ENCODE measurements around the gene PPP1R14B. TPM values are rescaled to one million over a fixed set of nuclear protein-coding genes. Genes with fewer than 3 reads are reported as not detected.

The PPP1R14B gene
- total RNA-seq, 1 experiment from 2014 or later = 413 TPM

- DNase-seq (ENCODE audit: low read depth) = peak; percentile 81
- in situ Hi-C loops (cut with HindIII; ENCODE audit: low pct_unique_long_range_greater_than_20kb, low sequenced_read_pairs) = no loop called here
These were observed 37.6 kb upstream of the PPP1R14B start, which contains the start of gene BAD for GRCh38 chr11:64284048-64284961. TSS of gene BAD (minus strand) at chr11:64284665. CDS start at chr11:64284368, 297 bp downstream.

GRCh38 chr11:64283092-64283491 is 36.3 kb upstream of the PPP1R14B start:
- no peak for DNase-seq (ENCODE audit: low read depth)
- in situ Hi-C loops (cut with HindIII; ENCODE audit: low pct_unique_long_range_greater_than_20kb, low sequenced_read_pairs) = no loop called here

- in situ Hi-C loops (cut with HindIII; ENCODE audit: low pct_unique_long_range_greater_than_20kb, low sequenced_read_pairs) = no loop called here
- no peak for DNase-seq (ENCODE audit: low read depth)
These were observed 35.4 kb upstream of the PPP1R14B start for GRCh38 chr11:64281957-64282770.

GRCh38 chr11:64278576-64279190 is 31.9 kb upstream of the PPP1R14B start:
- DNase-seq (ENCODE audit: low read depth) = no peak
- in situ Hi-C loops (cut with HindIII; ENCODE audit: low pct_unique_long_range_greater_than_20kb, low sequenced_read_pairs) = no loop called here

GRCh38 chr11:64276653-64277431 is 30.1 kb upstream of the PPP1R14B start:
- no peak for DNase-seq (ENCODE audit: low read depth)
- in situ Hi-C loops (cut with HindIII; ENCODE audit: low pct_unique_long_range_greater_than_20kb, low sequenced_read_pairs) = no loop called here

- in situ Hi-C loops (cut with HindIII; ENCODE audit: low pct_unique_long_range_greater_than_20kb, low sequenced_read_pairs) = no loop called here
These were observed 29.1 kb upstream of the PPP1R14B start for GRCh38 chr11:64275841-64276240.

GRCh38 chr11:64275031-64275800 is 28.5 kb upstream of the PPP1R14B start:
- no peak for DNase-seq (ENCODE audit: low read depth)
- in situ Hi-C loops (cut with HindIII; ENCODE audit: low pct_unique_long_range_greater_than_20kb, low sequenced_read_pairs) = no loop called here

More at GRCh38 chr11:64275841-64276240, 29.1 kb upstream of the PPP1R14B start:
- DNase-seq (ENCODE audit: low read depth) = no peak

GRCh38 chr11:64269540-64270220 is 22.9 kb upstream of the PPP1R14B start:
- peak; percentile 99 for DNase-seq (ENCODE audit: low read depth)
- in situ Hi-C loops (cut with HindIII; ENCODE audit: low pct_unique_long_range_greater_than_20kb, low sequenced_read_pairs) = no loop called here

GRCh38 chr11:64268893-64269539 is 22.3 kb upstream of the PPP1R14B start:
- peak; percentile 50 for DNase-seq (ENCODE audit: low read depth)
- in situ Hi-C loops (cut with HindIII; ENCODE audit: low pct_unique_long_range_greater_than_20kb, low sequenced_read_pairs) = no loop called here

GRCh38 chr11:64268025-64268892 is 21.5 kb upstream of the PPP1R14B start:
- DNase-seq (ENCODE audit: low read depth) = peak; percentile 44
- in situ Hi-C loops (cut with HindIII; ENCODE audit: low pct_unique_long_range_greater_than_20kb, low sequenced_read_pairs) = no loop called here

- in situ Hi-C loops (cut with HindIII; ENCODE audit: low pct_unique_long_range_greater_than_20kb, low sequenced_read_pairs) = no loop called here
These were observed 20.6 kb upstream of the PPP1R14B start for GRCh38 chr11:64267207-64267945.

GRCh38 chr11:64266339-64266738 is 19.6 kb upstream of the PPP1R14B start:
- no peak for DNase-seq (ENCODE audit: low read depth)
- in situ Hi-C loops (cut with HindIII; ENCODE audit: low pct_unique_long_range_greater_than_20kb, low sequenced_read_pairs) = no loop called here

More at GRCh38 chr11:64267207-64267945, 20.6 kb upstream of the PPP1R14B start:
- no peak for DNase-seq (ENCODE audit: low read depth)

- in situ Hi-C loops (cut with HindIII; ENCODE audit: low pct_unique_long_range_greater_than_20kb, low sequenced_read_pairs) = no loop called here
- DNase-seq (ENCODE audit: low read depth) = no peak
These were observed 18.7 kb upstream of the PPP1R14B start for GRCh38 chr11:64265176-64266160.

- DNase-seq (ENCODE audit: low read depth) = no peak
- in situ Hi-C loops (cut with HindIII; ENCODE audit: low pct_unique_long_range_greater_than_20kb, low sequenced_read_pairs) = no loop called here
These were observed 17.7 kb upstream of the PPP1R14B start for GRCh38 chr11:64264371-64264852.

Measured in Caki2 (cell line).